Measurements from ENCODE around the gene PDE4A.
"Not testable (repeated sequence)": the region's sequence is repeated elsewhere in the genome, so short reads cannot be mapped to it uniquely, and the experiment has no call there.

The PDE4A gene

DNA sequence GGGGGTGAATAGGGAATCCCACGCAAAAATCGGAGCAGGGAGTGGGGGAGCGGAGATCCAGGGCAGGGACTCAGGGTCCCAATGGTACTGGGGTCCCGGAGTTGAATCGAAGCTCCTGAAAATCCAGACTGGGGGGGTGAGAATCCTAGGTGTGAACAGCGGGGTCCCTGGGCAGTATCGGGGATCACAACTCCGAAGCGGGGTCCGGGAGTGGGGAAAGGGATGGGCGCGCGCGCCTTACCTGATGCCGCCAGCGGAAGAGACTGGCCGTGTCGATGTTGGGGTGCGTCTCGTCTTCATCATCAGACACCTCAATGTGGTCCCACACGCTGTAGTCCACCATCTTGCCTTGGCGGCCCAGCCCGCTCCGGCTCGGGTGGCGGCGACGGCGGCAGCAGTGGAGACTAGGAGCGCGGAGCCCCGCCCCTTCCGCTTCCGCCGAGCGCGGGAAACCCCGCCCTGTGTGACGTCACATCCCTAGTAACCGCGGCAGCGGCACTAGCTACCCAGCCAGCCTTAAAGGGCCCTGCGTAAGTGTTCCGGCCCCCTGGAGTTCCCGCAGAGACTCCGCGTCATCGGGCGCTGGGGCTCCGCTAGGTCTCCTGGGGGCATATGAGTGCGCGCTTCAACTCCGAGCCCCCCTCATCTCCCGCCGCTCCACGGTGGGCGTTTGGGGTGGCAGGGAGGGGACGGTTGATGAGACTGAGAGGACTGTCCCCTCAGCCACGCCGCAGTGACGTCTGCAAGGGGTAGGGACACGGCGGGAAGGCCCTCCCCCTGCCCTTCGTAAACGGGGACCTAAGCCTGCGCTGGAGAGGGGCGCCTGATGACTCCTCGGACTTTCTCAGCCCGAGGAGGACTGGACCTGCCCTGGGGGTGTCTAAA, 17.0 kb upstream of the PDE4A start, which contains the start of gene CDC37:
TSS of gene CDC37 (minus strand) at position 406 of the 885 bp plus-strand sequence. CDS start at position 343, 63 bp downstream.
- peak; percentile 95 to 97 for DNase-seq (ENCODE audit: low read depth in 2 of 2)

DNA sequence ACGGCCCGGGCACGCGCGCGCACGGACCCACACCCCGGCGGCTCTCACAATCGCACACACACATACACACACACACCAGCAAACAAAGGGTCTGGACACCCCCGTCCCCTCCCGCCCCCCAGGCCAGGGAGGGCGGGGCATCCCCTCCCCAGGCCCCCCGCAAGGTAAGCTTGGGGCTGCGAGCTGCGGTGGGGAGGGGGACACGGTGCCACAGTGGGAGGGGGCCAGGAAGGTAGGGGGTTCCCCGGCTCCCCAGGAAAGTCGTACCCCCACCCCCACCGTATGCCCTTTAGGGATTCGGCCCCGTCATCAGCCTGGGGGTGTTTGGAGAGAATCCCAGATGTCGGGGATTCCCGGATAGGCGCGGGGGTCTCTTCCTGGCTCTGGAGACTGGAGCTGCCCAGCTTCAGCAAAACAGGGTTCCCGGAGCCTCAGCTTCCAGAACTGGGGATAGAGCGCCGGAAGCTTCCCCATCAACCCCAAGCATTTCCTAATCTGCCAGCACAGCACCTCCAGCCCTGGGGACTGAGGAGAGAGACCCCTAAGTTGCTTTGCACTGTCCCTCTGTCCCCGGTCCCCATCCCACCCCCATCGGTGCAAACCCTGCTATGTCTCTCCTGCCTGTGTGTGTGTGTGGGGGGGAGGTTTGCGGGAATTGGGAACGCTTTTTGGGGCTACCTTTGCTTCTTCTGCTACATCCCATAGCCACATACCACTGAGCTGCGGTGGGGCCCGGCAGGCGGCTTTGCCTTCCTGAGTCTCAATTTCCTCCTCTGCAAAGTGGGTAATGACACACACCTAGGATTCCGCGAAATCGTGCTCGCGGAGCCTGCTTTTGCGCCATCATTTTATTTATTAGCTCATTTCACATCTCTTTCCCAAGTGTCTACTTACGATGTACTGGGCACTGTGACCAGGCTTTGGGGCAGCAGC, 15.2 kb upstream of the PDE4A start:
- no peak for DNase-seq (ENCODE audit: low read depth in 2 of 2)

DNA sequence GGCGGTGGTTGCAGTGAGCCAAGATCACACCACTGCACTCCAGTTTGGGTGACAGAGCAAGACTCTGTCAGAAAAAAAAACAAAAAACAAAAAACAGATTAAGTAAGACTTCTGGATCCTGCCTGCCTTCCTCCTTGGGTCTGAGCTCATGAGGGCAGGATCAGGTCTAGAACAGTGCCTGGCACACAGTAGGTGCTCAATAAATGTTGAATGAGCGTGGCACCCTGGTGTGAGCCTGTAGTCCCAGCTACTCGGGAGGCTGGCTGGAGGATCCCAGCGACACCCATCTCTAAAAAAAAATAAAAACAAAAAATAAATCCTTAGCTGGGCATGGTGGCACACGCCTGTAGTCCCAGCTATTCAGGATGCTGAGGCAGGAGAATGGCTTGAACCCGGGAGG, 14.1 kb upstream of the PDE4A start:
- no peak for DNase-seq (ENCODE audit: low read depth in 2 of 2)

DNA sequence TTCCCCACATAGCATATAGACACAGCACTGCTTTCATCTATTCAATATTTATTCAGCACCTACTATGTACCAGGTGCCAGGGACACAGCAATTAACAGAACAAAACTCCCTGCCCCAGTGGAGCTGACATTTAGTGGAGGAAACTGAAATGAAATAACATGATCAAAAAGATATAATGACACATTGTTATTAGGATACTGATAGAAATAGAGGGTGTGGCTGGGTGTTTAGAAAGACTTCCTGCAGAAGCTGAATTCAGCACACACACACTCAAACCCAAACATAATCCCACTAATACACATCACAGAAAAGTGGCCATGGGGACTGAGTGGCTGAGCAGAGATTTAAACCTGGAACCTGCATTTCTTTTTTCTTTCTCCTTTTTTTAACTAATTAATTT, 13.2 kb upstream of the PDE4A start:
- DNase-seq (ENCODE audit: low read depth in 2 of 2) = no peak

DNA sequence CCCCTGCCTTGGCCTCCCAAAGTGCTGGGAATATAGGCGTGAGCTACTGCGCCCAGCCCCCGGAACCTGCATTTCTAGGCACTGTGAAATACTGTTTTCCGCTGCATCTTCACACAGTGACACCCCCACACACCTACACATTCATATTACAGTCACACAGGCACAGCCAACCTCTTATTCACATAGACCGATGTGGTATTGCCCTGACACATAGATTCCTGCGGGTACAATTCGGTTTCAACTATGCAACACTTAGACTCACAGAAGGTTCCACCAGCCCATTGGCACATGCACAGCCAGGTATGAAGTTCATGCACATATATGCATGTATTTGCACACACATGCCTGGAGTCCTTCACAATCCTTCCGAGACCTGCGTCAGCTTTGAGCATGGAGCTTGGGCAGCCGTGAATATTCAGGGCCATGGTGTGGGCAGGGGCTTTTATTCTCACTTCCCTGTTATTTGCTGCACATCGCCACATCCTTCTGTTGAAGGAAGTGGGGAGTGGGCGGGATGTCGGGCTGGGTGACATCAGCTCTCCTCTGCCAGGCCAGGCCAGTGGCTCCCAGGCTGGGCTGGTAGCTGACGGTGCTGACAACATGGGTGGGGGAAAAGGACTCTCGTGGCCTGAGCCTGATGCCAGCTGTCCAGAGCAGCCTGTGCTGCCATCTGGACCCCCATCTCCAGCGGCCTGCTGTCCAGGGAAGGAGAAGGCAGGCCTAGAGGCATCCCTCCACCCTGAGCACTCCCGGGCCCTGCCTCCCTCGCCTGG, 11.6 kb upstream of the PDE4A start:
- no peak for DNase-seq (ENCODE audit: low read depth in 2 of 2)

DNA sequence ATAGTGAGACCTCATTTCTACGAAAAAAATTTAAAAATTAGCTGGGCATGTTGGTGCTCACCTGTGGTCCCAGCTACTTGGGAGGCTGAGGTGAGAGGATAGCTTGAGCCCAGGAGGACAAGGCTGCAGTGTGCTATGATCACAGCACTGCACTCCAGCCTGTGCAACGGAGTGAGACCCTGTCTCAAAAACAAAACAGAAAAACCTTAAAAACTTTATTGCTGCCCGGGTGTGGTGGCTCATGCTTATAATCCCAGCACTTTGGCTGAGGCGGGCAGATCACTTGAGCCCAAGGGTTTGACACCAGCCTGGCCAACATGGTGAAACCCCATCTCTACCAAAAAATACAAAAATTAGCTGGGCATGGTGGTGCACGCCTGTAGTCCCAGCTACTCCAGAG, 9.1 kb upstream of the PDE4A start:
- not testable (repeated sequence) for DNase-seq (ENCODE audit: low read depth in 2 of 2)

DNA sequence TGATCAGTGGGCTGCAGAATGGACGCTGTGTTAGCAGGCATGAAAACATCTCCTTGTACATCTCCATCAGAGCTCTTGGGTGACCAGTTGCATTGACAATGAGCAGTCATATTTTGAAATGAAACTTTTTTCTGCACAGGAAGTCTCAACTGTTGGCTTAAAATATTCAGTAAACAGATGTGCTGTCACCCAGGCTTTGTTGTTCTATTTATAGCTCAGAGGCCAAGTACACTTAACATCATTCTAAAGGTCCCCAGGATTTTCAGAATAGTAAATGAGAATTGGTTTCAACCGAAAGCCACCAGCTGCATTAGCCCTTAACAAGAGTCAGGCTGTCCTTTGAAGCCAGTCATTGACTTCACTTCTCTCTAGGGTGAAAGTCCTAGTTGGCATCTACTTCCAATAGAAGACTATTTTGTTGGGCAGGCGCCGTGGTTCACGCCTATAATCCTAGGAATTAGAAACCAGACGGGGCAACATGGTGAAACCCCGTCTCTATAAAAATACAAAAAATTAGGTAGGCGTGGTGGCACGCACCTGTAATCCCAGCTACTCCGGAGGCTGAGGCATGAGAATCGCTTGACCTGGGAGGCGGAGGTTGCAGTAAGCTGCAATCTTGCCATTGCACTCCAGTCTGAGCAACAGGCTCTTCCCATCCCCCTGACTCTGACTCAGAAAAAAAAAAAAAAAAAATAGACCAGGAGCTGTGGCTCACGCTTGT, 7.9 kb upstream of the PDE4A start:
- DNase-seq (ENCODE audit: low read depth in 2 of 2) = no peak

DNA sequence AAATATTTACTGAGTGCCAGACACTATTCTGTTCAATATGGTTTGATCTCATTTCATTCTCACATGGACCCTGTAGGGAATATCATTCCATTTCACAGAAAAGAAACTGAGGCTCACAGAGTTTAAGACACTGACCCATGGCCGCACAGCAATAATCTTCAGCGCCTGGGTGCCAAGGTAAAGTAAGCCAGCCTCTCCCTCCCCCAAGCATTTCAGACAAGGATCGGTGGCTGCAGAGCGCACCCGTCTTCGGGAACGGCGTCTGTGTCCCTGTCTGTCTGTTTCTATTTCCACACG, 4.3 kb upstream of the PDE4A start:
- DNase-seq (ENCODE audit: low read depth in 2 of 2) = no peak

DNA sequence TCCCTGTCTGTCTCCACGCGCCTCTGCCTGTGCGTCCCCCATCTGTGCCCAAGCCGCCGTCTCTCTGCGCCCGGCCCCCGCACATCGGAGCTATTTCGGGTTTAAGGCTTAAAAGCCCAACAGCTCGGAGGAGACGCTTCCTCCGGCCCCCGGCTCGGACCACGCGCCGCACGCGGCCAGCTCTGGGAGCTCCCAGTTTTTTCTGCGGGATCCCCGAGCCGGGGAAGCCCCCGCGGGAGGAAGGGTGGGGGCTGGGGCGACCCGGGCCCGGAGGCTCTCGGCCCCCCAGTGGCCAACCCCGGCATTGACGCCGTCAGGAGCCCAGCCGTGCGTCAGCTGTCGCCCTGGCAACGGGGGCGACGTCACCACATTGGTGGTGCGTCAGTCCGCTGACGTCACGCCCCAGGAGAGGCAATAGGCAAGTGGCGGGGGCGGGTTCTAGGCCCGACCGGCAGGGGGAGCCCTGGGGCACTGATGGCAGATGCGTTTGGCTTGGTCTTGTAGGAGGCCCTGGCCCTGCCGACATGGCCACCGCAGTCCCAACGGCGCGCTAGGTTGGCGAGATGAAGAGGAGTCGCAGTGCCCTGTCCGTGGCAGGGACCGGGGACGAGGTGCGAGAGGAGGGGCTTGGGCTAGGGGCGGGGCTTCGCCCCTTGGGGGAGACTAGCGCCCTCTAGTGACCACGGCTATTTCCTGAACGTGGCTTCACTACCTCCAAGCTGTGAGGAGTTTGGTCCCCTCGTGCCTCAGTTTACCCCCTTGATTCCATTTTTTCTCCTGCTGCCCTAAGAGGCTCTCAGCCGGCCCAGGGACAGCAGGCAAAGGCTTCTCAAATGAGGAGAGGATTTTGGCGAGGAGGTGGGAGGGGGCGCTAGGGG, 3.7 kb upstream of the PDE4A start:
- DNase-seq (ENCODE audit: low read depth in 2 of 2) = peak; percentile 82 to 91

DNA sequence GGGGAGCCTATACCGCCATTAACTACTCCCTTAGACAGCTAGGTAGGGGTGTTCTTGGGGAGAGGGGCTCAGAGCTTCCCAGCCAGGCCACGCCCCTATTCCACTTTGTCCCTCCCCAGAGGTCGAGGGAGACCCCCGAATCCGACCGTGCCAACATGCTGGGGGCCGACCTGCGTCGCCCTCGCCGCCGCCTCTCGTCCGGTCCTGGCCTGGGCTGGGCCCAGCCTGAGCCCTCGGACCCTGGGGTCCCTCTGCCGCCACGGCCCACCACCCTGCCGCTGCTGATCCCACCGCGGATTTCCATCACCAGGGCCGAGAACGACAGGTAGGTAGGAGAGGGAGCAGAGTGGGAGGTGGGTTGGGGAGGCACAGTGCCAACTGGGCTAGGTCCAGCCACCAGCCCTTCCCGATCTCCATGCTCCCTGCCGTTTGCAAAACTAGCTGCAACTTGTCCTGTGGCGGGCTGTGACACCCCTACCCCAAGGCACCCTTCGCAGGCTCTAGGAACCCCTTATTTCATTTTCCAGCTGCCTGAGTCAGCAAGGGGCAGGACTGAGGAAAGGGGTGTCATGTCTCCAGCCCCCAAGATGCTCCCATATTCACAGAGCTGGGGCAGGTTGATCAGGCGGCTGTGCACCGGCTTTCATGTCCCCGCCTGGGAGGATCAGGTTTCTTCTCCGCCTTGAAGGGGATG, 2.6 kb upstream of the PDE4A start:
- DNase-seq (ENCODE audit: low read depth in 2 of 2) = no peak

DNA sequence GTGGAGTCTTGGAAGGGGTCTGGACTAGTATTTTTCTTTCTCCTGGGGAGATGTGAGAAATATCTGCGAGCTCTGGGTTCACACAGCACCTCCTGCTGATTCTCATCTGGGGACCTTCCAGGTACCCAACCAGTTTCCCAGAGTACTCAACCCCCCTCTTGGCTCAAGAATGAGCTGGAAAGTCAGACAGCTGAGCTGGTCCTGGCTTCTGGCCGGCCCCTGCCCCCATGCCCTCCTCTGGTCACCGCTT, 2.2 kb upstream of the PDE4A start:
- DNase-seq (ENCODE audit: low read depth in 2 of 2) = no peak

DNA sequence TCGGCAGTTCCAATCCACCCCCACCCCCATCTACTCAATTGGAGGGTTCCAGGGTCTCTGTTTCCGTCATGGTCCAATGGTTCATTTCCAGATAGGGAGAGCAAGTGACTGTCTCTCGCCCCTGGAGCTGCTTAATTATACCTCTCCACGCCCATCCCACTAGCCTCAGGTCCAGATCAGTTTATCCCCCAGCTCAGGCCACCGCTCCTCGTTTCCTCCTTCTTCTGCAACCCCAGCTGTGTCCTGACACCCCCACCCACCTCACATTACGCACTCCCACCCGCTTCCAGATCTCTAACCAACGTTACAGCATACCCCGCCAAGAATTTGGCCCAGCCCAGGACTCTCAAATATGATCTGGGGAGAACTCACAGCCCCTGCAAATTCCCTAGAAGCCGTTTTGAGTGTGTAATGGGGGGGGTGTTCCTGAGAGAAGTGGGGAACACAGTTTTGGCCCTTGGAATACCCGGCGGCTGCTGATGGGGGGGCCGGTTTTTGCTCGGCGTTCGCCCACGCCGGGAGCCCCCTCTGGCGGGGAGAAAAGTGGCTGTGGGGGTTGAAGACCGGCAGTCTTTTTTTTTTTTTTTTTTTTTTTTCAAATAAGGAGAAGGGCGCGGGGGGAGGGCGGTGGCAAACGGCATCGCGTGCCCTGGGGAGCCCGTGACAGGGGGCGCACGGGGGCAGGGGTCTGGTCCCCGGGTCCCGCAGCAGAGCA, 1.7 kb upstream of the PDE4A start:
- DNase-seq (ENCODE audit: low read depth in 2 of 2) = no peak

DNA sequence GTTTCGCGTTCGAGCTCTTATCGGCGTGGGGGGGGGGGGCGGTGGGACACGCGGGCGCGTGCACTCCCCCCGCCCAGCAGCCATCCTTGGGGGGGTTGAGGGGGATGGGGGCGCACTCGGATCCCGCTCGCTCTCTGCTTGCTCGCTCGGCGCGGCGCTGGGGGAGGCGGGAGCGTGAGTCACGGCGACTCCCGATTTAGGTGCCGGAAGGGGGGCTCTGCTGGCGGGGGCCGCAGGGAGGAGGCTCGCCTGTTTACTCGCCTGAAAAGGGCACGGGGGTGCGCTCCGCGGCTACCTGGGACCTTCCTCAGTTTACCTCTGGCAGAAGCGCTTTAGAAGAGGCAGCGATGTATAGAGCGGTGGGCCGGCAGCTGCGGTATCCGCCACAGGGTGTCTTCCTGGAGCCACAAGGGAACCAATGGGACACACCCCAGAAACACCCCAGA, 1.1 kb upstream of the PDE4A start:
- no peak for DNase-seq (ENCODE audit: low read depth in 2 of 2)

DNA sequence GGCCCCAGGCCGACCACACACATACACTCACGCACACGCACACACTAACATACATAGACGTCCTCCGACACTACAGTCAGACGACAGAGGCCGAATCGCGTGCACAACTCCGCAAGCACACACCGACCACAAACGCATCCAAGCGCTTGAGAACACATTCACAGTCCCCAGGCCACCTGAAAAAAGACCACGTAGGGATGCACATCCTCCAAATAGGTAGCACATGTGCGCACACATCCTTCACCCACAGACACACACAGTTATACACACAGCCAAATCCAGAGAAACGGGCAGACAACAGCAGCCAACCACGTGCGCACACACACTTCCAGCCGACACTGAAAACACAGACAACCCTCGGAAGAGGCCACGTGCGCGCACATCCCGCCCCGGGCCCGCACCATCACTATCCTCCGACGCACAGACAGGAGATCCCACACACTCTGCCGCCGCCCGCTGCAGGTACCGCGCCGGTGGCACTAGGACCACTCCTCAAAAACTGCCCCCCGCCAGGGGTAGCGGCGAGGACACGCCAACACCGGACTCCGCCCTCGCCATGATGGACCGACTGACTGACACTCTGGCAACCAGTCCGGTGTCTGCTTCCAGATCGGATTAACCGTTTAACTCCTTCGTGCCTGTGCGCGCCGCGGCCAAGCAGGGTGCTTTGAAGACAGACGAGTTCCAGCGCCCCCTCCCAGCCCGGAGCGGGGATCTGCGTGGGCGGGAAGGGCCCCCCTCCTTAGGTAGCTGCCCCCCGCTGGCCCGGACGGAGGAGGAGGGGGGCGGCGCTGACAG, 493 bp upstream of the PDE4A start:
- DNase-seq (ENCODE audit: low read depth in 2 of 2) = no peak

DNA sequence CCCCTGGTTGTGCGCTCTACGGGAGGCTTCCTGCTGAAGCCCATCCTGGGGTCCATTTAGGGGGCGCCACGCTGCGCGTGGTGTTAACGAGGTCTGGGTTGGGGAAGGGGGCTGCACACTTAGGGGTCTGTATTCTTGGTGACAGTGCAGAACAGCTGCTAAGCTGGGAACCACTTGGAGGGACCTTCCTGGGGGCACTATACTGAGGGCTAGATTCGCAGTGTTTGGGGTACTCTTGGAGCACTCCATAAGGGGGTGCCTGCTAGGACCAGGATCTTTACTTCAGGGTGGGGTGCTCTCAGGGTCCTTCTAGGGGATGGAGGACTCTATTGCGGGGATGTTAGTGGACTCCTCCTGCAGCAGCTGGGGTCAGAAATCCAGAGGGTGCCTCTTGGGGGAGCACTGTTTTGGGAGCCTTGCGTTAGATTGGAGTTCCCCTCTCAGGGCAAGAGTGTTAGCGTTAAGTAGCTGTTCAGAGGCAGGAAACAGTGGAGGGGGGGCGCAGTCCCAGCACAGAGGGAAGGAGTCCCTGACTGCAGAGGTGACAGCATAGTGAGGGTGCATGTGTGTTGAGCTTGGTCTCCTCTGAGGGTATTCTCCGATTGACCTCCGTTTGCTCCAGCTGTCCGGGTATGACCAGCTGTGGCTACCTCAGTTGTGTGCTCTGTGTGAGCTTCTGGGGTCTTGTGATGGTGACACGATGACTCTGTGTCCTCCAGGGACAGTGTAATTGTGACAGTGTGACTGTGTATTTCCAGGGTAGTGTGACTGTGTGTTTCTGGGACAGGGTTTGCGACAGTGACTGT, 1.1 kb downstream of the PDE4A start:
- no peak for DNase-seq (ENCODE audit: low read depth in 2 of 2)

DNA sequence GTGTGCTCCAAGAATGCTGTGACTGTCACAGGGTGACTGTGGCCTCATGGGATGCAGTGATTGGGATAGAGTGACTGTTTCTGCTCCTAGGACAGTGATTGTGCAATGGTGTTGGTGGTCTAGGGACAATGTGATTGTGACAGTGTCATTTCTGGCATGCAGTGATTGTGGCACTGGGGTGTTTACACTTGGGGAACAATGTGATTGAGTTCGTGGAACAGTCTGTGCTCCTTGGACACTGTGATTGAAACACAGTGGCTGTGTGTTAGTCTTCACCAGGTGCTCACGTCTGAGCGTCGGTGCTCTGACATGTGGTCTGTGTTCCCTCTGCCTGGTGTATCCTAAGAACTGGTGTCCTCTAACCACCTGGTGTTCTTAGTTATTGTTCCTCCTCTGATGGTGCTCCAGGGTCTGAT, 1.7 kb downstream of the PDE4A start:
- no peak for DNase-seq (ENCODE audit: low read depth in 2 of 2)

DNA sequence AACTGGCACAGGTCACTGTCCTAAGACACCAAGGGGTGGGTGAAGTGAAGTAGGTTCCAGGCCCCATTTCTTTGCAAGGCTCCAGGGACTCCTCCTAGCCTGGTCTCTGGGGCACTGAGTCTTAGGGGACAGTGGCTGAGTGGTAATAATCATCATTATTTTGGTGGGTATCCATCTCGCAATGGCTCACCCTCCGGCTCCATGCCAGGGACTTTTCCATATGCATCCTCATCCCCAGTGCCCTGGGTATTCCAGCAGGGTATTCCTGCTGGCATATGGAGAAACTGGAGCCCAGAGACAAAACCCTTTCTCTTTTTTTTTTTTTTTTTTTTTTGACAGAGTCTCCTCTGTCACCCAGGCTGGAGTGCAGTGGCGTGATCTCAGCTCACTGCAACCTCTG, 2.5 kb downstream of the PDE4A start:
- DNase-seq (ENCODE audit: low read depth in 2 of 2) = no peak
